HEK293 (cell line): ENCODE measurements around the gene RPS6KA5.
A peak's percentile ranks its signal among the peaks of the same experiment; 100 is the strongest.

Source experiments
- CTCF ChIA-PET: fragments of 350-600 bp; formaldehyde crosslinking; extraction: SDS; loops from one replicate; lab custom pipeline; 2021; ENCODE audit warnings: antibody characterized with exemption; lab: Yijun Ruan, JAX
- POLR2A ChIA-PET: fragments of 300-600 bp; formaldehyde crosslinking; extraction: SDS; loops from one replicate; lab custom pipeline; 2020; ENCODE audit warnings: antibody characterized with exemption, inconsistent platforms; lab: Yijun Ruan, JAX
- H3K27ac ChIP-seq: fragments of 200-500 bp; sonication (Bioruptor generic); 2 replicates; pipeline ENCODE4 v1.5.1; 2014; ENCODE audit warnings: low read depth, low read length, control low read depth, inconsistent platforms; ENCODE audit errors: extremely low read depth
- H3K36me3 ChIP-seq, 2 experiments: fragments of 200-500 bp in 1 of 2; sonication (Bioruptor generic) in 1 of 2; 1 replicate in 1 of 2; 2 replicates in 1 of 2; pipeline ENCODE4 v1.5.1; 2014 to 2017; ENCODE audit warnings: inconsistent platforms in 2 of 2, low read length in 2 of 2; ENCODE audit not compliant: control insufficient read depth in 2 of 2, insufficient read depth in 1 of 2
- H3K4me1 ChIP-seq: fragments of 200-500 bp; sonication (Bioruptor generic); 2 replicates; pipeline ENCODE4 v1.5.1; 2014; ENCODE audit warnings: mild to moderate bottlenecking, low read length, inconsistent platforms; ENCODE audit not compliant: control insufficient read depth, insufficient read depth
- H3K4me3 ChIP-seq: 2 replicates; pipeline ENCODE4 v1.5.1; 2011; ENCODE audit warnings: low read depth, mild to moderate bottlenecking, control low read depth, low read length, moderate library complexity
- H3K9me3 ChIP-seq: fragments of 200-500 bp; sonication (Bioruptor generic); 2 replicates; pipeline ENCODE4 v1.5.1; 2014; ENCODE audit warnings: low read depth, low read length, inconsistent platforms; ENCODE audit not compliant: control insufficient read depth, insufficient read depth
- GFI1B ChIP-seq: fragments of 450-650 bp; formaldehyde crosslinking; IDR thresholded peaks from 2 replicates; pipeline ENCODE4 v1.5.1; 2016; ENCODE audit warnings: missing biosample characterization, missing genetic modification characterization
- IKZF3 ChIP-seq: fragments of 450-650 bp; IDR thresholded peaks from 2 replicates; pipeline ENCODE4 v1.5.0; 2018; ENCODE audit warnings: missing biosample characterization, mild to moderate bottlenecking, missing genetic modification characterization, moderate library complexity
- KLF1 ChIP-seq: fragments of 450-650 bp; formaldehyde crosslinking; IDR thresholded peaks from 2 replicates; pipeline ENCODE4 v1.5.1; 2016; ENCODE audit warnings: missing biosample characterization, missing genetic modification characterization
- PRDM1 ChIP-seq: fragments of 450-650 bp; formaldehyde crosslinking; IDR thresholded peaks from 2 replicates; pipeline ENCODE4; 2016; ENCODE audit warnings: missing biosample characterization, missing genetic modification characterization
- SETDB1 ChIP-seq: IDR thresholded peaks from one replicate; pipeline ENCODE4 v1.6.1; 2017; ENCODE audit warnings: mild to moderate bottlenecking, low read length, moderate library complexity, mixed read lengths; ENCODE audit not compliant: insufficient read length
- ZBTB17 ChIP-seq: fragments of 450-650 bp; formaldehyde crosslinking; IDR thresholded peaks from 2 replicates; pipeline ENCODE4 v1.5.1; 2016; ENCODE audit warnings: missing biosample characterization, missing genetic modification characterization
- ZBTB20 ChIP-seq: fragments of 450-650 bp; formaldehyde crosslinking; IDR thresholded peaks from 2 replicates; pipeline ENCODE4 v1.5.1; 2016; ENCODE audit warnings: missing biosample characterization, missing genetic modification characterization
- ZFP69B ChIP-seq: fragments of 450-650 bp; formaldehyde crosslinking; IDR thresholded peaks from 2 replicates; pipeline ENCODE4 v1.5.1; 2016; ENCODE audit warnings: missing biosample characterization, missing genetic modification characterization
- ZNF10 ChIP-seq: fragments of 450-650 bp; formaldehyde crosslinking; IDR thresholded peaks from 2 replicates; pipeline ENCODE4 v1.5.1; 2017; ENCODE audit warnings: missing biosample characterization, missing genetic modification characterization
- ZNF175 ChIP-seq: fragments of 450-650 bp; formaldehyde crosslinking; IDR thresholded peaks from 2 replicates; pipeline ENCODE4 v1.5.1; 2016; ENCODE audit warnings: missing biosample characterization, missing genetic modification characterization
- ZNF302 ChIP-seq: fragments of 450-650 bp; formaldehyde crosslinking; IDR thresholded peaks from 2 replicates; pipeline ENCODE4 v1.5.1; 2016; ENCODE audit warnings: missing biosample characterization, missing genetic modification characterization, low read depth
- ZNF366 ChIP-seq: fragments of 450-650 bp; formaldehyde crosslinking; conservative IDR thresholded peaks from 2 replicates; pipeline ENCODE4 v1.5.1; 2016; ENCODE audit warnings: missing biosample characterization, missing genetic modification characterization
- ZNF37A ChIP-seq: fragments of 450-650 bp; IDR thresholded peaks from 2 replicates; pipeline ENCODE4 v1.5.1; 2018; ENCODE audit warnings: missing biosample characterization, missing genetic modification characterization
- ZNF510 ChIP-seq: fragments of 450-650 bp; formaldehyde crosslinking; IDR thresholded peaks from 2 replicates; pipeline ENCODE4 v1.5.1; 2018; ENCODE audit warnings: mild to moderate bottlenecking, missing genetic modification characterization, missing biosample characterization; ENCODE audit not compliant: insufficient replicate concordance
- ZNF530 ChIP-seq: fragments of 450-650 bp; formaldehyde crosslinking; IDR thresholded peaks from 2 replicates; pipeline ENCODE4 v1.5.1; 2016; ENCODE audit warnings: low read depth, missing biosample characterization, missing genetic modification characterization
- ZNF558 ChIP-seq: fragments of 450-650 bp; formaldehyde crosslinking; IDR thresholded peaks from 2 replicates; pipeline ENCODE4 v1.5.1; 2016; ENCODE audit warnings: missing biosample characterization, missing genetic modification characterization
- ZNF561 ChIP-seq: fragments of 450-650 bp; IDR thresholded peaks from 2 replicates; pipeline ENCODE4 v1.5.1; 2018; ENCODE audit warnings: missing biosample characterization, missing genetic modification characterization, borderline replicate concordance
- ZNF600 ChIP-seq: fragments of 450-650 bp; formaldehyde crosslinking; IDR thresholded peaks from 2 replicates; pipeline ENCODE4 v1.5.1; 2016; ENCODE audit warnings: missing biosample characterization, missing genetic modification characterization
- ZNF660 ChIP-seq: fragments of 450-650 bp; IDR thresholded peaks from 2 replicates; pipeline ENCODE4 v1.5.1; 2018; ENCODE audit warnings: missing biosample characterization, mild to moderate bottlenecking, missing genetic modification characterization
- ZNF837 ChIP-seq: fragments of 450-650 bp; formaldehyde crosslinking; IDR thresholded peaks from 2 replicates; pipeline ENCODE4 v1.5.1; 2016; ENCODE audit warnings: missing biosample characterization, missing genetic modification characterization
- ZXDB ChIP-seq: fragments of 450-650 bp; formaldehyde crosslinking; IDR thresholded peaks from 2 replicates; pipeline ENCODE4 v1.5.1; 2016; ENCODE audit warnings: missing biosample characterization, missing genetic modification characterization
- TF ChIP-seq, protein P1 (sequence below): fragments of 450-650 bp; formaldehyde crosslinking; IDR thresholded peaks from 2 replicates; pipeline ENCODE4 v1.5.1; 2016; ENCODE audit warnings: missing biosample characterization, missing genetic modification characterization
- TF ChIP-seq, protein P2 (sequence below): fragments of 450-650 bp; formaldehyde crosslinking; IDR thresholded peaks from 2 replicates; pipeline ENCODE4 v1.5.1; 2016; ENCODE audit warnings: missing biosample characterization, missing genetic modification characterization
- TF ChIP-seq, protein P3 (sequence below): fragments of 450-650 bp; formaldehyde crosslinking; IDR thresholded peaks from 2 replicates; pipeline ENCODE4 v1.5.1; 2016; ENCODE audit warnings: missing biosample characterization, missing genetic modification characterization
- TF ChIP-seq, protein P4 (sequence below): fragments of 450-650 bp; formaldehyde crosslinking; IDR thresholded peaks from 2 replicates; pipeline ENCODE4 v1.5.1; 2017; ENCODE audit warnings: missing biosample characterization, missing genetic modification characterization
- TF ChIP-seq, protein P5 (sequence below): IDR thresholded peaks from 2 replicates; pipeline ENCODE4 v1.6.1; 2011; ENCODE audit warnings: mild to moderate bottlenecking, low read depth, low read length, borderline replicate concordance

Gene RPS6KA5

DNA sequence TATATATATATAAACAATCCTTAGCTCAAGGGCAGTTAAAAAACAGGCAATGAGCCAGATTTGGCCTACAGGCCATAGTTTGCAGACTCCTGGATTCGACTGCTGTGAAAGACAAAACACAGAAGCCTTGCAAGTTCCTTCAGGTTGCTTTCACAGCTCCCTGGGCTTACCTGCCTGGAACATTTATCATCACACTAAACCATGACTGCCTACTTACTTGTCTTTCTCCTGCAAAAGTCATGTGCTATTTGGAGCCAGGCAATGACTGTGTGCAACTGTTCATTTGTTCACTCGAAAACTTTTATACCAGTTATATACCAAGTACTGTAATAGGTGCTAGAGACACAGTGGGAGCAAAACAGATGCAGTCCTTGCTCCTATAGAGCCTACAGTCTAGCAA is 2.2 kb upstream of the RPS6KA5 start:
- TF ChIP-seq ZNF510 = no peak
- TF ChIP-seq ZNF10 (tag by site-specific recombination) = no peak
- no peak for TF ChIP-seq IKZF3 (tag by site-specific recombination)
- no peak for TF ChIP-seq GFI1B
- no peak for TF ChIP-seq ZNF302 (tag by site-specific recombination)
- TF ChIP-seq ZNF175 = no peak
- TF ChIP-seq, protein P1, sequence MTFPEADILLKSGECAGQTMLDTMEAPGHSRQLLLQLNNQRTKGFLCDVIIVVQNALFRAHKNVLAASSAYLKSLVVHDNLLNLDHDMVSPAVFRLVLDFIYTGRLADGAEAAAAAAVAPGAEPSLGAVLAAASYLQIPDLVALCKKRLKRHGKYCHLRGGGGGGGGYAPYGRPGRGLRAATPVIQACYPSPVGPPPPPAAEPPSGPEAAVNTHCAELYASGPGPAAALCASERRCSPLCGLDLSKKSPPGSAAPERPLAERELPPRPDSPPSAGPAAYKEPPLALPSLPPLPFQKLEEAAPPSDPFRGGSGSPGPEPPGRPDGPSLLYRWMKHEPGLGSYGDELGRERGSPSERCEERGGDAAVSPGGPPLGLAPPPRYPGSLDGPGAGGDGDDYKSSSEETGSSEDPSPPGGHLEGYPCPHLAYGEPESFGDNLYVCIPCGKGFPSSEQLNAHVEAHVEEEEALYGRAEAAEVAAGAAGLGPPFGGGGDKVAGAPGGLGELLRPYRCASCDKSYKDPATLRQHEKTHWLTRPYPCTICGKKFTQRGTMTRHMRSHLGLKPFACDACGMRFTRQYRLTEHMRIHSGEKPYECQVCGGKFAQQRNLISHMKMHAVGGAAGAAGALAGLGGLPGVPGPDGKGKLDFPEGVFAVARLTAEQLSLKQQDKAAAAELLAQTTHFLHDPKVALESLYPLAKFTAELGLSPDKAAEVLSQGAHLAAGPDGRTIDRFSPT (tag by site-specific recombination) = no peak
- TF ChIP-seq, protein P2, sequence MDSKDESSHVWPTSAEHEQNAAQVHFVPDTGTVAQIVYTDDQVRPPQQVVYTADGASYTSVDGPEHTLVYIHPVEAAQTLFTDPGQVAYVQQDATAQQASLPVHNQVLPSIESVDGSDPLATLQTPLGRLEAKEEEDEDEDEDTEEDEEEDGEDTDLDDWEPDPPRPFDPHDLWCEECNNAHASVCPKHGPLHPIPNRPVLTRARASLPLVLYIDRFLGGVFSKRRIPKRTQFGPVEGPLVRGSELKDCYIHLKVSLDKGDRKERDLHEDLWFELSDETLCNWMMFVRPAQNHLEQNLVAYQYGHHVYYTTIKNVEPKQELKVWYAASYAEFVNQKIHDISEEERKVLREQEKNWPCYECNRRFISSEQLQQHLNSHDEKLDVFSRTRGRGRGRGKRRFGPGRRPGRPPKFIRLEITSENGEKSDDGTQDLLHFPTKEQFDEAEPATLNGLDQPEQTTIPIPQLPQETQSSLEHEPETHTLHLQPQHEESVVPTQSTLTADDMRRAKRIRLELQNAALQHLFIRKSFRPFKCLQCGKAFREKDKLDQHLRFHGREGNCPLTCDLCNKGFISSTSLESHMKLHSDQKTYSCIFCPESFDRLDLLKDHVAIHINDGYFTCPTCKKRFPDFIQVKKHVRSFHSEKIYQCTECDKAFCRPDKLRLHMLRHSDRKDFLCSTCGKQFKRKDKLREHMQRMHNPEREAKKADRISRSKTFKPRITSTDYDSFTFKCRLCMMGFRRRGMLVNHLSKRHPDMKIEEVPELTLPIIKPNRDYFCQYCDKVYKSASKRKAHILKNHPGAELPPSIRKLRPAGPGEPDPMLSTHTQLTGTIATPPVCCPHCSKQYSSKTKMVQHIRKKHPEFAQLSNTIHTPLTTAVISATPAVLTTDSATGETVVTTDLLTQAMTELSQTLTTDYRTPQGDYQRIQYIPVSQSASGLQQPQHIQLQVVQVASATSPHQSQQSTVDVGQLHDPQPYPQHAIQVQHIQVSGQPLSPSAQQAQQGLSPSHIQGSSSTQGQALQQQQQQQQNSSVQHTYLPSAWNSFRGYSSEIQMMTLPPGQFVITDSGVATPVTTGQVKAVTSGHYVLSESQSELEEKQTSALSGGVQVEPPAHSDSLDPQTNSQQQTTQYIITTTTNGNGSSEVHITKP (tag by site-specific recombination) = no peak
- TF ChIP-seq, protein P3, sequence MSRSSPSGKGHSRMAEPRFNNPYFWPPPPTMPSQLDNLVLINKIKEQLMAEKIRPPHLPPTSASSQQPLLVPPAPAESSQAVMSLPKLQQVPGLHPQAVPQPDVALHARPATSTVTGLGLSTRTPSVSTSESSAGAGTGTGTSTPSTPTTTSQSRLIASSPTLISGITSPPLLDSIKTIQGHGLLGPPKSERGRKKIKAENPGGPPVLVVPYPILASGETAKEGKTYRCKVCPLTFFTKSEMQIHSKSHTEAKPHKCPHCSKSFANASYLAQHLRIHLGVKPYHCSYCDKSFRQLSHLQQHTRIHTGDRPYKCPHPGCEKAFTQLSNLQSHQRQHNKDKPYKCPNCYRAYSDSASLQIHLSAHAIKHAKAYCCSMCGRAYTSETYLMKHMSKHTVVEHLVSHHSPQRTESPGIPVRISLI (tag by site-specific recombination) = no peak
- TF ChIP-seq, protein P4, sequence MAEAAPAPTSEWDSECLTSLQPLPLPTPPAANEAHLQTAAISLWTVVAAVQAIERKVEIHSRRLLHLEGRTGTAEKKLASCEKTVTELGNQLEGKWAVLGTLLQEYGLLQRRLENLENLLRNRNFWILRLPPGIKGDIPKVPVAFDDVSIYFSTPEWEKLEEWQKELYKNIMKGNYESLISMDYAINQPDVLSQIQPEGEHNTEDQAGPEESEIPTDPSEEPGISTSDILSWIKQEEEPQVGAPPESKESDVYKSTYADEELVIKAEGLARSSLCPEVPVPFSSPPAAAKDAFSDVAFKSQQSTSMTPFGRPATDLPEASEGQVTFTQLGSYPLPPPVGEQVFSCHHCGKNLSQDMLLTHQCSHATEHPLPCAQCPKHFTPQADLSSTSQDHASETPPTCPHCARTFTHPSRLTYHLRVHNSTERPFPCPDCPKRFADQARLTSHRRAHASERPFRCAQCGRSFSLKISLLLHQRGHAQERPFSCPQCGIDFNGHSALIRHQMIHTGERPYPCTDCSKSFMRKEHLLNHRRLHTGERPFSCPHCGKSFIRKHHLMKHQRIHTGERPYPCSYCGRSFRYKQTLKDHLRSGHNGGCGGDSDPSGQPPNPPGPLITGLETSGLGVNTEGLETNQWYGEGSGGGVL = no peak
- no peak for TF ChIP-seq SETDB1
- no peak for TF ChIP-seq ZNF37A
- no peak for TF ChIP-seq ZNF837 (tag by site-specific recombination)
- no peak for TF ChIP-seq ZNF558
- no peak for TF ChIP-seq KLF1 (tag by site-specific recombination)
- no peak for TF ChIP-seq ZBTB20 (tag by site-specific recombination)
- H3K4me3 ChIP-seq = no peak overlapping the region
- no peak overlapping the region for H3K27ac ChIP-seq
- POLR2A ChIA-PET = no interaction called here
- CTCF ChIA-PET = interaction anchor here (0.6 to 0.7 kb wide), 3 partner anchors 104 to 1412 kb away, joined by 6 to 9 read pairs (median 6); no protein-coding TSS in a partner anchor
- no peaks in the 10 kb centered on the region for H3K9me3 ChIP-seq
- no peaks in the 10 kb centered on the region for H3K36me3 ChIP-seq
- H3K4me1 ChIP-seq = peaks cover 15% of the 10 kb centered on the region

DNA sequence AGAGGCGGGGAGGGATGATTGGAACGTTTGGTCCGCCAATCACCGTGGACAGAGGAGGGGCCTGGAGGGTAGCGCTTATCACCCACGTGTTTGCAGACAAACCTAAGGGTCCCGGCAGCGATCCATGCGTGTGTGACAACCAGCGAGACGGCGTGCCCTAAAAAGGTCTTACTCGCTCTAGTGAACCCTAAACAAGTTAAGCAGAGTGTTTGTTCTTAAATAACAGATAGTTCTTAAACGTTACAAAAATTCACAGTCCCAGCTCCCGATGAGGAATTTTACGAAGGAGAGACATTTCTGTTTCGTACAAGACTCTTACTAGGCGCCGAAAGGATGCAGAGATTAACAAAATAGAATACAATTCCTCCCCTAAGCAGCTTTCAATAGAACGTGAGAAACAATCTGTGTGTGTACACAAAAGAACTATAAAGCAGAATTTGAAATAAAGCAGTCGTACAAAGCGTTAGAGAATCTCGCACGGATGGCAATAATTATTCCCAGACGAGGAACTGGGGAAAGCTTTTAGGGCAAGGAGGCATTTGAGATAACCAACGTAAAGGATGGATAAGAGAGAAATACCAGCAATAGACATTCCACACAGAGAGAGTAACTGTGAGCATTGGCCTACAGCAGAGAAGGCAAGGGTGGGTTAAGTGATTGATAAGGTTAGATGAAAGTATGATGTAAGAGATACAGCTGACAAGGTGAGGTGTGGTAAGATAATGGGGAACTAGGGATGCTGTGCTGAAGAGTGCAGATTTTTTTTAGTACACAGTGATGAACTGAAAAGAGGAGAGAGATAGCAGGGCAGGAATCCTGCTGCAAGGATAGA is 831 bp upstream of the RPS6KA5 start:
- CTCF ChIA-PET = interaction anchor here (0.6 to 2.4 kb wide), 6 partner anchors 10 to 158 kb away, joined by 3 to 6 read pairs (median 3); no protein-coding TSS in a partner anchor
- Histone ChIP-seq H3K27ac (no peak overlapping the region), H3K9me3 (no peaks in the 10 kb centered on the region), H3K4me1 (peaks cover 16% of the 10 kb centered on the region), H3K36me3 (no peaks in the 10 kb centered on the region), H3K4me3 (peak overlapping the region; percentile 44)
- POLR2A ChIA-PET = interaction anchor here (0.7 to 2.0 kb wide), 5 partner anchors 10 to 109 kb away, joined by 3 to 5 read pairs (median 3); partner anchors contain the start of gene DGLUCY
- TF ChIP-seq ZNF366 (tag by site-specific recombination) (peak; percentile 54), ZFP69B (0 out of 2 replicates have a peak, but pooled peaks have one; percentile 14), ZBTB17 (tag by site-specific recombination) (peak; percentile 86), ZNF530 (tag by site-specific recombination) (no peak), ZXDB (tag by site-specific recombination) (peak; percentile 10; the same call in 1 of the 2 replicates), ZNF660 (peak; percentile 69; the same call in 1 of the 2 replicates), ZNF561 (tag by site-specific recombination) (0 out of 2 replicates have a peak, but pooled peaks have one; percentile 56), ZNF600 (tag by site-specific recombination) (peak; percentile 8; the same call in 1 of the 2 replicates), PRDM1 (tag by site-specific recombination) (peak; percentile 82)
- TF ChIP-seq, protein P5, sequence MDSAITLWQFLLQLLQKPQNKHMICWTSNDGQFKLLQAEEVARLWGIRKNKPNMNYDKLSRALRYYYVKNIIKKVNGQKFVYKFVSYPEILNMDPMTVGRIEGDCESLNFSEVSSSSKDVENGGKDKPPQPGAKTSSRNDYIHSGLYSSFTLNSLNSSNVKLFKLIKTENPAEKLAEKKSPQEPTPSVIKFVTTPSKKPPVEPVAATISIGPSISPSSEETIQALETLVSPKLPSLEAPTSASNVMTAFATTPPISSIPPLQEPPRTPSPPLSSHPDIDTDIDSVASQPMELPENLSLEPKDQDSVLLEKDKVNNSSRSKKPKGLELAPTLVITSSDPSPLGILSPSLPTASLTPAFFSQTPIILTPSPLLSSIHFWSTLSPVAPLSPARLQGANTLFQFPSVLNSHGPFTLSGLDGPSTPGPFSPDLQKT = no peak
